ENCODE measurements around the gene ESCO1.

The ESCO1 gene

DNA sequence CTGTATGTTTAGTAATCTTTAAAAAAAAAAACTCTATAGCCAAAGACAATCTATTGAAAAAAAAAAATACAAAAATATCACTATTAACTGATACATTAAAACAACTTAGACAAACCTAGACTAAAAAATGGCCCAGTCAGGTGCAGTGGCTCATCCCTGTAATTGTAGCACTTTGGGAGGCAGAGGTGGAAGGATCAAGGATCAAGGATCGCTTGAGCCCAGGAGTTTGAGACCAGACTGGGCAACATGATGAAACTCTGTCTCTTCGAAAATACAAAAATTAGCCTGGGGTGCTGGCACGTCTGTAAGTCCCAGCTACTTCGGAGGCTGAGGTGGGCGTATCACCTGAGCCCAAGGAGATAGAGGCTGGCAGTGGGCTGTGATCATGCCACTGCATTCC, 16.1 kb downstream of the ESCO1 start:
- H3K9me3 ChIP-seq (ENCODE audit: control insufficient read depth in 1 of 2, low read length in 2 of 2), result no peaks in the 10 kb centered on the region
- H3K27ac ChIP-seq (ENCODE audit: low read depth, low read length), result no peak overlapping the region
- no peak overlapping the region for H3K4me3 ChIP-seq (ENCODE audit: low read depth in 1 of 2, low read length in 2 of 2)

DNA sequence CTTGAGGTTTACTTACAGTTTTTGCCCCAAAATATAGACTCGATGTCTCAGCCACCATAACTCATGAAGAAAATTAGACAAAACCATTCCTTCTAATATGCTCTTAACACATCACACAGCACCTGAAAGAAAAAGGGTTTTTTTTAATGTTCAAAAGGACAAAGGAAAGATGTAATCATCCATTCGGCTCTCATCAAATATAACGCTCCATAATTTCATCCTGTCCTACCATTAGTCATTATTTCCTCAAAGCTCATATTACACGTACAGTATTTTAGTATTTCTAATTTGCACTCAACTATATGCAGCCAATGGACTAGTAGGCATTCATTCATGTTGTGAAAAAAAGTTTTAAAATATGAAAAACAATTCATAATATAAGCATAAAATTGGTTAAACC, 24.8 kb downstream of the ESCO1 start:
- Histone ChIP-seq H3K27me3 (ENCODE audit: control insufficient read depth in 1 of 2, insufficient read depth in 2 of 2, low read length in 2 of 2) (no peaks in the 10 kb centered on the region), H3K9me3 (ENCODE audit: control insufficient read depth in 1 of 2, low read length in 2 of 2) (no peaks in the 10 kb centered on the region), H3K4me1 (ENCODE audit: control insufficient read depth in 1 of 2, insufficient read depth in 2 of 2, low read length in 2 of 2) (no peaks in the 10 kb centered on the region), H3K4me3 (ENCODE audit: low read depth in 1 of 2, low read length in 2 of 2) (no peak overlapping the region), H3K9ac (ENCODE audit: low read depth in 1 of 2, low read length in 2 of 2) (no peak overlapping the region), H3K27ac (ENCODE audit: low read depth, low read length) (no peak overlapping the region), H3K36me3 (ENCODE audit: control insufficient read depth in 1 of 2, insufficient read depth in 2 of 2, low read length in 2 of 2) (peaks cover 20 to 48% of the 10 kb centered on the region in 2 donors)

More for the DNA sequence above, 16.1 kb downstream of the ESCO1 start:
- H3K4me1 ChIP-seq (ENCODE audit: control insufficient read depth in 1 of 2, insufficient read depth in 2 of 2, low read length in 2 of 2), result no peaks in the 10 kb centered on the region
- no peaks in the 10 kb centered on the region for H3K27me3 ChIP-seq (ENCODE audit: control insufficient read depth in 1 of 2, insufficient read depth in 2 of 2, low read length in 2 of 2)
- H3K36me3 ChIP-seq (ENCODE audit: control insufficient read depth in 1 of 2, insufficient read depth in 2 of 2, low read length in 2 of 2), result peaks cover 0 to 13% of the 10 kb centered on the region in 2 donors
- no peak overlapping the region for H3K9ac ChIP-seq (ENCODE audit: low read depth in 1 of 2, low read length in 2 of 2)

DNA sequence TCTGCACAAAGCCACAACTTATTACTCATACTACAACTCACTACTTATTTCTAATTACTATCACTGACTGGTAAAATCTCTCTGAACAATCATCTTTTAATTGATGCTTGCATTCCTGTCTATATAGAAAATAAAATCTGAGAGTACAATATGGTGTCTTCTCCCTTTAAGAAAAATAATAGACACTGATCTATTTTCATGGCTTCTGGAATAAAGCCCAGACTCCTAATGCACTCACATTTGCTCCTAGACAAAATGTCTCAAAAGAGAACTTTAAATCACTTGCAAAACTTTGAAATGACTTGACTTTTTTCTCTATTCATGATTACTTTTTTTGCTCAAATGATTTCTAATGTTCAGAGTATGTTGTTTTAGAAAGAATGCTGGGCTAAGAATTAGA, 28.7 kb downstream of the ESCO1 start:
- H3K27me3 ChIP-seq (ENCODE audit: control insufficient read depth in 1 of 2, insufficient read depth in 2 of 2, low read length in 2 of 2), result no peaks in the 10 kb centered on the region
- H3K9me3 ChIP-seq (ENCODE audit: control insufficient read depth in 1 of 2, low read length in 2 of 2), result no peaks in the 10 kb centered on the region
- H3K4me3 ChIP-seq (ENCODE audit: low read depth in 1 of 2, low read length in 2 of 2), result no peak overlapping the region
- H3K27ac ChIP-seq (ENCODE audit: low read depth, low read length), result no peak overlapping the region
- peaks cover 20 to 67% of the 10 kb centered on the region in 2 donors for H3K36me3 ChIP-seq (ENCODE audit: control insufficient read depth in 1 of 2, insufficient read depth in 2 of 2, low read length in 2 of 2)
- no peak overlapping the region for H3K9ac ChIP-seq (ENCODE audit: low read depth in 1 of 2, low read length in 2 of 2)
- no peaks in the 10 kb centered on the region for H3K4me1 ChIP-seq (ENCODE audit: control insufficient read depth in 1 of 2, insufficient read depth in 2 of 2, low read length in 2 of 2)

DNA sequence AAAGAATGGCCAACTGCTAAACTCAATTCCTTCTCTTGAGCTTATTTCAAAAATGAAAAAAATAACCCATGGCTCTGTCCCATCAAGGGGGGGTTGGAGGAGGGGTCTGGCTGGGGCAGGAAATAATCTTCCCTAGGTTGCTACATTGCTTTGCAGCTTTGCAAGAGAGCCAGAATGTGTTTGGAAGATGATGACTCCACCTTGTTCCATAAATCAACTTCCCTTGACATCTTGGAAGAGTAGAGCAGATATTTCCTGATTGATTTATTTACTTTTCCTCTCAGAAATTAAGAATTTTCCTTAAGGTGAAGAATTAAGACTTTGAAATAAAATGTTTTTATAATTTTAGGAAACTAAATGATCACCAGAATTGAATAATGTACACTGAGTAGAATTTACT, 41.3 kb downstream of the ESCO1 start:
- H3K36me3 ChIP-seq (ENCODE audit: control insufficient read depth in 1 of 2, insufficient read depth in 2 of 2, low read length in 2 of 2), result peaks cover 3 to 42% of the 10 kb centered on the region in 2 donors
- H3K9me3 ChIP-seq (ENCODE audit: control insufficient read depth in 1 of 2, low read length in 2 of 2), result no peaks in the 10 kb centered on the region
- H3K27ac ChIP-seq (ENCODE audit: low read depth, low read length), result no peak overlapping the region
- no peak overlapping the region for H3K4me3 ChIP-seq (ENCODE audit: low read depth in 1 of 2, low read length in 2 of 2)
- no peak overlapping the region for H3K9ac ChIP-seq (ENCODE audit: low read depth in 1 of 2, low read length in 2 of 2)
- H3K27me3 ChIP-seq (ENCODE audit: control insufficient read depth in 1 of 2, insufficient read depth in 2 of 2, low read length in 2 of 2), result no peaks in the 10 kb centered on the region
- no peaks in the 10 kb centered on the region for H3K4me1 ChIP-seq (ENCODE audit: control insufficient read depth in 1 of 2, insufficient read depth in 2 of 2, low read length in 2 of 2)

DNA sequence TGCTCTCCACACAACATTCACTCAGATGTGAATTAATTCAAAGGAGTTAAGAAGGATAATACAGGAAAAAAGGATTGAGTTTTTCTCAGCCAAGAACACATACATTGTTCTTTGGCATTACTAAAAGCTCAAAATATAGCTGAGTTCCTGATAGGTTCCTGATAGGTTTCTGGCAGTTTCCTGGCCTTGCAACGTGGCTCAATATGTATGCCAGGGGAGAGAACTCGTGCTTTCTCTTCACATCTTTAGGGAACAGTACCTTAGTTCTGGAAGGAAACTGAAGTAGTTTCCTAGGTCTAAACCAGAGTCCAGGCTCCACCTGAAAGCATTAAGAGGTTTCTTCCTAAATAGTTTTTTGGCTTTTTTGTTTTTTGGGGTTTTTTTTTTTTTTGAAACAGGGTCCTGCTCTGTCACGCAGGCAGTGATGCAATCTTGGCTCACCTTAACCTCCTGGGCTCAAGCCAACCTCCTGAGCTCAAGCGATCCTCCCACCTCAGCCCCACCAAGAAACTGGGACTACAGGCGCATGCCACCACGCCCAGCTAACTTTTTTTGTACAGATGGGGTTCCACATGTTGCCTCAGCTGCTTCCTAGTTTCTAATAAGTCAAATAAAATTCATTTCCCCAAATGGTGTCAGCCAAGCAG, 42.8 kb downstream of the ESCO1 start:
- Histone ChIP-seq H3K9ac (ENCODE audit: low read depth in 1 of 2, low read length in 2 of 2) (no peak overlapping the region), H3K4me3 (ENCODE audit: low read depth in 1 of 2, low read length in 2 of 2) (no peak overlapping the region), H3K27me3 (ENCODE audit: control insufficient read depth in 1 of 2, insufficient read depth in 2 of 2, low read length in 2 of 2) (no peaks in the 10 kb centered on the region), H3K36me3 (ENCODE audit: control insufficient read depth in 1 of 2, insufficient read depth in 2 of 2, low read length in 2 of 2) (peaks cover 3 to 27% of the 10 kb centered on the region in 2 donors), H3K4me1 (ENCODE audit: control insufficient read depth in 1 of 2, insufficient read depth in 2 of 2, low read length in 2 of 2) (no peaks in the 10 kb centered on the region), H3K9me3 (ENCODE audit: control insufficient read depth in 1 of 2, low read length in 2 of 2) (no peaks in the 10 kb centered on the region), H3K27ac (ENCODE audit: low read depth, low read length) (no peak overlapping the region)

DNA sequence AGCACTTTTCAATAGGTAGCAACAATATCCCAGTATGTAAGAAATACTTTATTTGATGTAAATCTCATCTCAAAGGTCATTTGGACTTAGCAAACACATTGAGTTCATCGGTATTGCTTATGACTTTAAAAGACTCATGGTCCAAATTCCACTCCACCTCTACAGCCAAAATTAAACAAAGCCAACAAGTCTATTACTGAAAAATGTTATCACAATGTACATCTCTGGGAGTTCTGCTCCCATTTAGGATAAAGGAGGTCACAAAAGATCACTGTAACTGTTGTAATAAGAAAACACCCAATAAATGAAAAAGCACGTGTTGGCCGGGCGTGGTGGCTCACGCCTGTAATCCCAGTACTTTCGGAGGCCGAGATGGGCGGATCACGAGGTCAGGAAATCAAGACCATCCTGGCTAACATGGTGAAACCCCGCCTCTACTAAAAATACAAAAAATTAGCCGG, 50.0 kb downstream of the ESCO1 start:
- Histone ChIP-seq H3K4me1 (ENCODE audit: control insufficient read depth in 1 of 2, insufficient read depth in 2 of 2, low read length in 2 of 2) (peaks cover 0 to 7% of the 10 kb centered on the region in 2 donors), H3K4me3 (ENCODE audit: low read depth in 1 of 2, low read length in 2 of 2) (no peak overlapping the region), H3K9me3 (ENCODE audit: control insufficient read depth in 1 of 2, low read length in 2 of 2) (no peaks in the 10 kb centered on the region), H3K9ac (ENCODE audit: low read depth in 1 of 2, low read length in 2 of 2) (no peak overlapping the region), H3K27ac (ENCODE audit: low read depth, low read length) (no peak overlapping the region), H3K36me3 (ENCODE audit: control insufficient read depth in 1 of 2, insufficient read depth in 2 of 2, low read length in 2 of 2) (peaks cover 8 to 10% of the 10 kb centered on the region in 2 donors), H3K27me3 (ENCODE audit: control insufficient read depth in 1 of 2, insufficient read depth in 2 of 2, low read length in 2 of 2) (no peaks in the 10 kb centered on the region)

DNA sequence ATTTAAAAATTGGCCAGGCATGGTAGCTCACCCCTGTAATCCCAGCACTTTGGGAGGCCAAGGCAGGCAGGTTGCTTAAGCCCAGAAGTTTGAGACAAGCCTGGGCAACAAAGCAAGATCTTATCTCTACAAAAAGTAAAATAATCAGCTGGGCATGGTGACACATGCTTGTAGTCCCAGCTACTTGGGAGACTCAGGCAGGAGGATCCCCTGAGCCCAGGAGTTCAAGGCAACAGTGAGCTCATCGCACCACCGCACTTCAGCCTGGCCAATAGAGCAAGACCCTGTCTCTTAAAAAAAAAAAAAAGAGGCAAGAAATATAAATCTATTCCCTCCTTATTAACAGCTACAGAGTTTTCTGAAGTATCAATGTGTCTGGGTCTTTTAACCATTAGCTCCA, 51.9 kb downstream of the ESCO1 start:
- peaks cover 0 to 7% of the 10 kb centered on the region in 2 donors for H3K4me1 ChIP-seq (ENCODE audit: control insufficient read depth in 1 of 2, insufficient read depth in 2 of 2, low read length in 2 of 2)
- no peak overlapping the region for H3K4me3 ChIP-seq (ENCODE audit: low read depth in 1 of 2, low read length in 2 of 2)
- no peaks in the 10 kb centered on the region for H3K9me3 ChIP-seq (ENCODE audit: control insufficient read depth in 1 of 2, low read length in 2 of 2)
- peaks cover 10% of the 10 kb centered on the region in 2 donors for H3K36me3 ChIP-seq (ENCODE audit: control insufficient read depth in 1 of 2, insufficient read depth in 2 of 2, low read length in 2 of 2)
- H3K27me3 ChIP-seq (ENCODE audit: control insufficient read depth in 1 of 2, insufficient read depth in 2 of 2, low read length in 2 of 2), result no peaks in the 10 kb centered on the region
- no peak overlapping the region for H3K27ac ChIP-seq (ENCODE audit: low read depth, low read length)
- H3K9ac ChIP-seq (ENCODE audit: low read depth in 1 of 2, low read length in 2 of 2), result no peak overlapping the region

DNA sequence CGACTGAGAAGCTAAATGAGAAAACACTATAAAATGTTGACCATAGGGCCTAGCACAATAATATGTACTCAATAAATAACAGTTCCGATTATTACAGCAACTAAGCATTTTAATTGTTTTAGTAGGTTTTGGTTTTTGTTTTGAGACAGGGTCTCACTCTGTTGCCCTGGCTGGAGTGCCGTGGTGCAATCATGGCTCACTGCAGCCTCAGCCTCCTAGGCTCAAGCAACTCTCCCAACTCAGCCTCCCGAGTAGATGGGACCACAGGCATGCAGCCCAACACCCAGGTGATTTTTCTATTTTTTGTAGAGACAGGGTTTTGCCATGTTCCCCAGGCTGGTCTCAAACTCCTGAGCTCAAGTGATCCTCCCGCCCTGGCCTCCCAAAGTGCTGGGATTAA, 54.1 kb downstream of the ESCO1 start:
- no peak overlapping the region for H3K27ac ChIP-seq (ENCODE audit: low read depth, low read length)
- no peak overlapping the region for H3K4me3 ChIP-seq (ENCODE audit: low read depth in 1 of 2, low read length in 2 of 2)
- peaks cover 0 to 7% of the 10 kb centered on the region in 2 donors for H3K4me1 ChIP-seq (ENCODE audit: control insufficient read depth in 1 of 2, insufficient read depth in 2 of 2, low read length in 2 of 2)
- H3K9me3 ChIP-seq (ENCODE audit: control insufficient read depth in 1 of 2, low read length in 2 of 2), result no peaks in the 10 kb centered on the region
- peaks cover 10% of the 10 kb centered on the region in 2 donors for H3K36me3 ChIP-seq (ENCODE audit: control insufficient read depth in 1 of 2, insufficient read depth in 2 of 2, low read length in 2 of 2)
- no peaks in the 10 kb centered on the region for H3K27me3 ChIP-seq (ENCODE audit: control insufficient read depth in 1 of 2, insufficient read depth in 2 of 2, low read length in 2 of 2)
- H3K9ac ChIP-seq (ENCODE audit: low read depth in 1 of 2, low read length in 2 of 2), result no peak overlapping the region

DNA sequence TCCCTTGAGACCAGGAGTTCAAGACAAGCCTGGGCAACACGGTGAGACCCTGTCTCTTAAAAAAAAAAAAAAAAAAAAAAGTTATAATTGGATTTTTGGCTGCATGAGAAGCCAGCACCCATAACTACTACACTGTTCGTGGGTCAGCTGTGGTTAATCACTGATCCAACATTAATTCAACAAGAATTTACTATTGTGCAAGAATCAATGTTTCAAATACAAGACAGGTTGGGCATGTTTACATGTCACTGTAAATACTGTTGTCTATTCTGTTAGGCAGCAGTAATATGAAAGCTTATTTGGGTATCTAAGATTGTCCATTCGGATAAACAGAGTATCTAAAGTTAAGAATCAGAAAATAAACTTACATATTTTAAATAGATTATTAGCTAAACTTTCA, 62.3 kb downstream of the ESCO1 start:
- Histone ChIP-seq H3K27me3 (ENCODE audit: control insufficient read depth in 1 of 2, insufficient read depth in 2 of 2, low read length in 2 of 2) (no peaks in the 10 kb centered on the region), H3K4me3 (ENCODE audit: low read depth in 1 of 2, low read length in 2 of 2) (no peak overlapping the region), H3K36me3 (ENCODE audit: control insufficient read depth in 1 of 2, insufficient read depth in 2 of 2, low read length in 2 of 2) (peaks cover 14 to 56% of the 10 kb centered on the region in 2 donors), H3K9ac (ENCODE audit: low read depth in 1 of 2, low read length in 2 of 2) (no peak overlapping the region), H3K4me1 (ENCODE audit: control insufficient read depth in 1 of 2, insufficient read depth in 2 of 2, low read length in 2 of 2) (no peaks in the 10 kb centered on the region), H3K27ac (ENCODE audit: low read depth, low read length) (no peak overlapping the region), H3K9me3 (ENCODE audit: control insufficient read depth in 1 of 2, low read length in 2 of 2) (no peaks in the 10 kb centered on the region)

DNA sequence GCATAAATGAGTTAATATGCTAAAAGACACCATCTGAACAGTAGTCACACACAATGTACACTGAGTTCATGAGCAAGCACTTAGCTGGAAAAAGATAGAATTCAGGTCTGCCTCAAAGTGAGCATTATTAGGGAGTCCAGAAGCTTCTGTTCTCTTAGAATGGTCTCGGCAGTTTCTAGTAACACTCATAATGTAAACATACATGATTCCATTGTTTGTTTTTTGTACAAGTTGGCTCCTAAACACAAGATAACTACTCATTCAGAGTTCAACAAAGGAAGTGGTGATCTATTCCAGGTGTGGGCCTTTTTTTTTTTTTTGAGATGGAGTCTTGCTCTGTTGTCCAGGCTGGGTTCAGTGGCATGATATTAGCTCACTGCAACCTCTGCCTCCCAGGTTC, 66.2 kb downstream of the ESCO1 start:
- no peak overlapping the region for H3K9ac ChIP-seq (ENCODE audit: low read depth in 1 of 2, low read length in 2 of 2)
- H3K4me3 ChIP-seq (ENCODE audit: low read depth in 1 of 2, low read length in 2 of 2), result no peak overlapping the region
- no peaks in the 10 kb centered on the region for H3K4me1 ChIP-seq (ENCODE audit: control insufficient read depth in 1 of 2, insufficient read depth in 2 of 2, low read length in 2 of 2)
- no peaks in the 10 kb centered on the region for H3K9me3 ChIP-seq (ENCODE audit: control insufficient read depth in 1 of 2, low read length in 2 of 2)
- no peak overlapping the region for H3K27ac ChIP-seq (ENCODE audit: low read depth, low read length)
- H3K36me3 ChIP-seq (ENCODE audit: control insufficient read depth in 1 of 2, insufficient read depth in 2 of 2, low read length in 2 of 2), result peaks cover 22 to 65% of the 10 kb centered on the region in 2 donors
- no peaks in the 10 kb centered on the region for H3K27me3 ChIP-seq (ENCODE audit: control insufficient read depth in 1 of 2, insufficient read depth in 2 of 2, low read length in 2 of 2)
